Pons (tissue), 1 donor: ENCODE data around the gene FBXO17.
"Not testable (repeated sequence)": the region's sequence is repeated elsewhere in the genome, so short reads cannot be mapped to it uniquely, and the experiment has no call there.

Experiments
- DNase-seq: peaks from one replicate; pipeline ENCODE4 v3.0.0-alpha.2; 2016; ENCODE audit warnings: low spot score

Gene FBXO17

GRCh38 chr19:38980583-38981374 is 5.2 kb upstream of the FBXO17 start:
- no peak for DNase-seq

GRCh38 chr19:38979812-38980211 is 4.3 kb upstream of the FBXO17 start:
- no peak for DNase-seq

GRCh38 chr19:38978326-38978689 is 2.8 kb upstream of the FBXO17 start:
- DNase-seq: no peak

GRCh38 chr19:38977445-38978325 is 2.1 kb upstream of the FBXO17 start:
- no peak for DNase-seq

DNA sequence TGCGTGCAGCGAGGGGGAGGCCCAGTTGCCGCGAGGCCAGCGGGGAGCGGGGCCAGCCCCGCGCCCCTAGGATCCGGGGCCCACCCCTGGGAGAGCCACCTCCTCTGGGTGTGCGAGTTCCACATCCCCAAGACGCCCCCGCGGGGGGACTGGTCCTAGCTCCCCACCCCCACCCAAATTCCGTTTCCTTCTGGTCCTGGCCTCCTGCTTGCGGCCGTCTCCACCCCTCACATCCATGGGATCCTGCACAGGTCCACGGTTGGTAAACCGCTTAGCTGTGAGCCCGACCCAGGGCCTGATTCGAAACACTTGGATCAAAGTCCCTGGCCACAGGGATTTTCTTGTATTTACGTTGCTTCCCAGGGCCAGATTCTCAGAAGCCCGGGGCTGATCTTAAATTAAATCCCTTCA is 324 bp upstream of the FBXO17 start:
- peak; percentile 5 for DNase-seq

GRCh38 chr19:38974624-38975213 is 823 bp downstream of the FBXO17 start:
- DNase-seq: no peak

- no peak for DNase-seq
Measured at GRCh38 chr19:38971672-38972071, 3.9 kb downstream of the FBXO17 start.

DNA sequence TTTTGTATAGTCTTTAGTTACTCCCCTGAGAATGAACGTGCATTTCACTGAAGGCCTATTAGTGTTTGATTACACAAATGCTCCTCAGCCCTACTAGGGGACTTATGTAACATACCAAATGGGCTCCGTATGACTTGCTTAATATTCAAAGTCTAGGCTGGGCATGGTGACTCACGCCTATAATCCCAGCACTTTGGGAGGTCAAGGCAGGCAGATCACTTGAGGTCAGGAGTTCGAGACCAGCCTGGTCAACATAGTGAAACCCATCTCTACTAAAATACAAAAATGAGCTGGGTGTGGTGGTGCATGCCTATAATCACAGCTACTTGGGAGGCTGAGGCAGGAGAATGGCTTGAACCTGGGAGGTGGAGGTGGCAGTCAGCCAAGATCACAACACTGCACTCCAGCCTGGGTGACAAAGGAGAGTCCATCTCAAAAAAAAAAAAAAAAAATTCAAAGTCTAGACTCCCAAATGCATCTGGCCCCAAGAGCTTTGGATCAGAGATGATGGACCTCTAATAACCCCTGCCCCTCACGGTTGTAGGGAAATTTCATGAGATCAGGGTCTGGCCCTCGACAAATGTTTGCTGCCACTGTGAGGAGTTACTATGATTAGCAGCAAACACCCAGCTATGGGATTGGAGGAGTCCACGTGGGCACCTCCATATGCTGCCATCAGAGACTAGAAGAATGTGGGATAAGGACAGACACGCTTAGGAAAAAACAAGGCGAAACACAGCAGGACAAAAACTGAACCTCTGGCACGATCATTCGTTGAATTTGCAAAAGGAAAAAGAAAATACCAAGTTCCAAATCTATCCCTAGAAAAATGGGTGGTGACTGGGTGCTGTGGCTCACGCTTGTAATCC is 4.6 kb downstream of the FBXO17 start:
- DNase-seq: no peak

DNA sequence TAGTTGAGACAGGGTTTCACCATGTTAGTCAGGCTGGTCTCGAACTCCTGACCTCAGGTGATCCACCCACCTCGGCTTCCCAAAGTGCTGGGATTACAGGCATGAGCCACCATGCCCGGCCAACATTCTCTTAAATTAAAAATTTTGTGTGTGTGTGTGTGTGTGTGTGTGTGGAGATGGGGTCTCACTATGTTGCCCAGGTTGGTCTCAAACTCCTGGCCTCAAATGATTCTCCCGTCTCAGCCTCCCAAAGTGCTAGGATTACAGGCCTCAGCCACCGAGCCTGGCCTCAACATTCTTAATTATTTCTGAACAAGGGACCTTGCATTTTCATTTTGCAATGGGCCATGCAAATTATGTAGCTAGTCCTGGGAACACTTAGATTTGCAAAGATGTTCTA is 9.4 kb downstream of the FBXO17 start:
- not testable (repeated sequence) for DNase-seq

GRCh38 chr19:38964738-38965137 is 10.8 kb downstream of the FBXO17 start:
- DNase-seq: peak; percentile 14

DNA sequence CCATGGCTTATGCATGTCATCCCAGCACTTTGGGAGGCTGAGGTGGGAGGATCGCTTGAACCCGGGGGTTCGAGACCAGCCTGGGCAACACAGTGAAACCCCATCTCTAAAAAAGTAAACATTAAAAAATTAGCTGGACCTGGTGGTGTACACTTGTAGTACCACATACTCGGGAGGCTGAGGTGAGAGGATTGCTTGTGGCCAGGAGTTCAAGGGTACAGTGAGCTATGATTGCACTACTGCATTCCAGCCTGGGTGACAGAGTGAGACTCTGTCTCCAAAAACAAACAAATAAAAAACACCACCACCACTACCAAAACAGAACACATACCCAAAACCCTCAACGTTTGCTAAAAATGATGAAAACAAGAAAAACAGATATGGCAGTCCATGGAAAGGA is 15.9 kb downstream of the FBXO17 start:
- no peak for DNase-seq

DNA sequence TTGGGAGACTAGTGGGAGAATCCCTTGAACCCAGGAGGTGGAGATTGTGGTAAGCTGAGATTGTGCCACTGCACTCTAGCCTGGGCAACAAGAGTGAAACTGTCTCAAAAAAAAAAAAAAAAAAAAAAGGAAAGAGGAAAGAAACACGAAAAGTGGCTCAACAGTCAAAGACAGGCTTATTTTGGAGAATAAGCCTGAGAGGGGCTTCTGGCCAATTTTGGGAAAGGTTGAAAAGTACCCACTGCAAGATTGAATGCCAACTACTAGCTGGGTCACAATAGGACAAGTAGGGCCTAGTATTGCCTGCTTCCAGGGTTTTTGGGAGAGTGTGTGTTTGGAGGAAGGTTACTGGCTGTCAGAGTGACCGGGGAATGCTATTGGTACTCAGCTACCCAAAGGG is 17.2 kb downstream of the FBXO17 start:
- DNase-seq: no peak

GRCh38 chr19:38956264-38956663 is 19.3 kb downstream of the FBXO17 start:
- no peak for DNase-seq

DNA sequence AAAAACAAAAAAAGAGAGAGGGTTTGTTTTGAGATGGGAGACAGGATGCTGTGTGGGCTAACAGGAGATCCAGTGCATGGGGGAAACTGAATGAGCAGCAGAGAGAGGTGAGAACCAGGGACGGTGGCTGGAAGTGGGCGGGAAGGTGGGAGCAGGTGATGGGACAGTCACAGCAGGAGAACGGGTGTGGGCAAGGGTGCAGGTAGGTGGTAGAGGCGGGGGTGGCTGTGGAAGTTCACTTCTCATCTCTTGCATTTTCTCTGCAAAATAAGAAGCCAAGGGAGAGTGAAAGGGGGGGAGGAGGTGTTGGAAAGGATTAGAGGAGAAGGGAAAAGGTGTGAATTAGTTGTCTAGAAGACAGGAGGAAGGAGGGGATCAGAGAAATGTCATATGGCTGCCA is 21.9 kb downstream of the FBXO17 start:
- no peak for DNase-seq

- peak; percentile 76 for DNase-seq
Measured at GRCh38 chr19:38952395-38953165, 23.0 kb downstream of the FBXO17 start.

DNA sequence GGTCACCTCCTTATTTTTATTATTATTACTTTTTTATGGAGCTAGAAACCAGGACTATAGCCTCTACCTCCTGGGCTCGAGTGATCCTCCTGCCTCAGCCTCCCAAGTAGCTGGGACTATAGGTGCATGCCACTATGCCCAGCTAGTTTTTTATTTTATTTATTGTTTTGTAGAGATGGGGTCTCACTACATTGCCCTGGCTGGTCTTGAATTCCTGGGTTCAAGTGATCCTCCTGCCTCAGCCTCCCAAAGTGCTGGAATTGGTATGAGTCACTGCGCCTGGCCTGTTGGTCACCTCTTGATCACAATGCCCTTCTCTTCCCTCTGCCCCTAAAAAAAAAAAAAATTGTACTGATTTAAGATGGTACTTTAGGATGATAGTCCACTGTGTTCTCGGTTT is 24.4 kb downstream of the FBXO17 start:
- DNase-seq: no peak

- peak; percentile 75 for DNase-seq
Measured at GRCh38 chr19:38949580-38950367, 25.8 kb downstream of the FBXO17 start.

- no peak for DNase-seq
Measured at GRCh38 chr19:38946229-38947010, 29.1 kb downstream of the FBXO17 start.

- DNase-seq: no peak
Measured at GRCh38 chr19:38945562-38946228, 29.8 kb downstream of the FBXO17 start.
